Omental fat pad (tissue), 4 donors: ENCODE results near the gene INPP5D. TPM values are rescaled to one million over a fixed set of nuclear protein-coding genes. Genes with fewer than 3 reads are reported as not detected.

Experiments
- ATAC-seq: fragments of 150-250 bp; one replicate; pipeline ENCODE4 v1.9.1; 2016; ENCODE audit warnings: mild to moderate bottlenecking, moderate library complexity; ENCODE audit not compliant: low FRiP score
- DNase-seq: peaks from one replicate; pipeline ENCODE4 v3.0.0-alpha.2; 2019; ENCODE audit warnings: low spot score
- total RNA-seq, 4 donors: library from RNA; depleted of rRNA; stranded (reverse); fragments of >200 nt; gene quantifications; one replicate each; pipeline ENCODE4 v1.1.0, GENCODE V29; 2016
- TF ChIP-seq, protein P1 (sequence below), 3 donors: fragments of 450-650 bp; IDR thresholded peaks; one replicate each; pipeline ENCODE4 v1.5.1; 2016 to 2017; ENCODE audit warnings: antibody characterized with exemption in 3 of 3, mild to moderate bottlenecking in 3 of 3, moderate library complexity in 2 of 3

The INPP5D gene
- total RNA-seq, 4 donors from 2014 or later: 17.9 to 55.8 (median 27.6) TPM

DNA sequence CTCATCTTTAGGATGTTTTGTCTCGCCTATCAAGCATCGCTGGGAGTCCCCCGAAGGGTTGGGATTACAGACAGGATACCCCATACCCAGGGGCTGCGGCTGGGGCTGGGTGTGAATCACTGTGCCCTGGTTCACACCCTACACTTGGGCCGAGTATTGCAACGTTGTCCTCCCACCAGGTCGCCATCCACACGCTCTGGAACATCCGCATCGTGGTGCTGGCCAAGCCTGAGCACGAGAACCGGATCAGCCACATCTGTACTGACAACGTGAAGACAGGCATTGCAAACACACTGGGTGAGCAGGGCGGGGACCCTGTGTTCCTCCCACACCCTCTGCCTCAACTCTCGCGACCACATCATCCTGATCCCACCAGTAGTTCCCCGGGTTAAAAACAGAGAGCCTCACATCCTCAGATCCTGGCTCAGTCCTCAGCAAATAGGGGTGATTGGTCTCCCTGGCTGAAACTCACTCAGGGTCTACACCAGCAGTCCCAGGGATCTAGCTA is 104.0 kb downstream of the INPP5D start:
- TF ChIP-seq, protein P1, sequence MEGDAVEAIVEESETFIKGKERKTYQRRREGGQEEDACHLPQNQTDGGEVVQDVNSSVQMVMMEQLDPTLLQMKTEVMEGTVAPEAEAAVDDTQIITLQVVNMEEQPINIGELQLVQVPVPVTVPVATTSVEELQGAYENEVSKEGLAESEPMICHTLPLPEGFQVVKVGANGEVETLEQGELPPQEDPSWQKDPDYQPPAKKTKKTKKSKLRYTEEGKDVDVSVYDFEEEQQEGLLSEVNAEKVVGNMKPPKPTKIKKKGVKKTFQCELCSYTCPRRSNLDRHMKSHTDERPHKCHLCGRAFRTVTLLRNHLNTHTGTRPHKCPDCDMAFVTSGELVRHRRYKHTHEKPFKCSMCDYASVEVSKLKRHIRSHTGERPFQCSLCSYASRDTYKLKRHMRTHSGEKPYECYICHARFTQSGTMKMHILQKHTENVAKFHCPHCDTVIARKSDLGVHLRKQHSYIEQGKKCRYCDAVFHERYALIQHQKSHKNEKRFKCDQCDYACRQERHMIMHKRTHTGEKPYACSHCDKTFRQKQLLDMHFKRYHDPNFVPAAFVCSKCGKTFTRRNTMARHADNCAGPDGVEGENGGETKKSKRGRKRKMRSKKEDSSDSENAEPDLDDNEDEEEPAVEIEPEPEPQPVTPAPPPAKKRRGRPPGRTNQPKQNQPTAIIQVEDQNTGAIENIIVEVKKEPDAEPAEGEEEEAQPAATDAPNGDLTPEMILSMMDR (IDR thresholded peaks at IDR 0.05): no peak
- DNase-seq: no peak
- no peak for ATAC-seq

DNA sequence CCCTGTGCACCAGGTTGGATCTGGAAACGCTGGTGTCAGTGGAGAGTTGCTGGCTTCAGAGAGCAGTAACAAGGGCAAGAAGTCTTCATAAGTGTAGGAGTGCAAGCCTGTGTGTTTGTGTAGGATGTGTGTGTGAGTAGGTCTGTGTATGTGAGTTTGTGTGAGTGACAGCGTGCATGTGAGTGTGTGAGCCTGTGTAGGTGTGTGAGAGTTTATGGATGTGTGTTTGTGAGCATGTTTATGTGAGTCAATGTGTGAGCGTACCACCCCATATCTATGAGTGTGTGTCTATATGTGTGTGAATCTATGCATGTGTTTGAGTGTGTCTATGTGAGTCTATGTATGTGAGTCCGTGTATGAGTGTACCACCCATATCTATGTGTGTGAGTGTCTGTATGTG is 104.8 kb downstream of the INPP5D start:
- ATAC-seq (no peak), DNase-seq (no peak)
- TF ChIP-seq, protein P1 (IDR thresholded peaks at IDR 0.05): no peak

DNA sequence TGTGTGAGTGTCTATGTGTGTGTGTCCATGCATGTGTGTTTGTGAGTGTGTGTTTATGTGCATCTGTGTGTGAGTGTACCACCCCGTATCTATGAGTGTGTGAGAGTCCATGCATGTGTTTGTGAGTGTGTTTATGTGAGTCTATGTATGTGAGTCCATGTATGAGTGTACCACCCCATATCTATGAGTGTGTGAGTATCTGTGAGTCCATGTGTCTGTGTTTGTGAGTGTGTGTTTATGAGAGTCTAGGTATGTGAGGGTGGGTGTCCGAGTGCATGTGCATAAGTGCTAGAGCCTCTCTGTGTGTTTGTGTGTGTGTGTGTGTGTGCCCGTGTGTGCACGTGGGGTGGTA is 105.4 kb downstream of the INPP5D start:
- DNase-seq (no peak), ATAC-seq (no peak)
- TF ChIP-seq, protein P1 (IDR thresholded peaks at IDR 0.05): no peak

DNA sequence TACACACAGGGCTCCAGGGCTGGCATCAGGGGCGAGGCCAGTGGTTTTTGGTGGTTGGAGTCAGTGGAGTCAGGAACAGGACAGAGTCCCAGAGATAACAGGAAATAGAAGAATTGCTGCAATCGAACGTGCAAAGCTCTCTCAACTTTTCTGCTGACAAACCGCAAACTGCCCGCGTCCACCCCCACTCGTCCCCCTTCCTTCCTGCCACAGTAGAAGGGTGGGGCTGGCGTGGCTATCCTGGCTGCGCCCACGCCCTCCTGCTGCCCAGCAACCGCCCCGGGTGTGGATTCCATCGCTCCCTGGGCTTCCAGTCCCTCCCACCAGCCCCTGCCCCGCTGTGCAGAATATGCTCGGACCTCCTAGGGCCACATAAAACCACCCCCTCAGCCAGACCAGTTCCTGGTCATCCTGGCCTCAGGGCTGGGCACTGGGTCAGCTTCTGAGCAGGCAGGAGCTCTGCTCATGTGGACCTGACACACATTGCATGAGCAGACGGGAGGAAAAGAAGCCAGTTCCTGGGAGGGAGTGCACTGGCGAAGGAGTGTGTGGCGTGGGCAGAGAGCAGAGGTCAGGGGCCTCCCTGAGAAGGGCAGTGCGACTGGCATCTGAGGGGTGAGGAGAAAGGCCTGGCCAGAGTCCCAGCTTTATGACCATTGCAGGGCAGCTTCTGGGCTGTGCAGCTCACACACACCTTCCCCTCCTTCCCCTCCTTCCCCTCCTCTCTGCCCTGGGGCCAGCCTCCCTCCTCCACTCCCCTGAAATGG is 105.9 kb downstream of the INPP5D start:
- TF ChIP-seq, protein P1 (IDR thresholded peaks at IDR 0.05): no peak
- DNase-seq (no peak), ATAC-seq (peak; percentile 75)

DNA sequence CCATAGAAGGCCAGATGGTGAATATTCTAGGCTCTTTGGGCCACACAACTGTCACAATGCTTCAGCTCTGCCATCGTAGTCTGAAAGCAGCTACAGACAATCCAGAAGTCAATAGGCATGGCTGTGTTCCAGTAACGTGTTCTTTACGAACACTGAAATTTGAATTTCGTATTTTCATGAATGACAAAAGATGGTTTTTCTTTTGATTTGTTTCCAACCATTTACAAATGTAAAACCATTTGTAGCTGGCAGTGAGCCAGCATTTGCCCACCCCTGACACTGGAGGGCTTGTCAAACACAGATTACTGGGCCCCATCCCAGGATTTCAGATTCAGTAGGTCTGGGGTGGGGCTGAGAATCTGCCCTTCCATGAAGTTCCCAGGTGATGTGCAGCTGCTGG is 108.3 kb downstream of the INPP5D start:
- TF ChIP-seq, protein P1 (IDR thresholded peaks at IDR 0.05): no peak

GRCh38 chr2:233168919-233169318 is 108.8 kb downstream of the INPP5D start:
- TF ChIP-seq, protein P1 (IDR thresholded peaks at IDR 0.05): no peak
- DNase-seq (no peak), ATAC-seq (no peak)

More for the DNA sequence above, 108.3 kb downstream of the INPP5D start:
- no peak for DNase-seq
- no peak for ATAC-seq

GRCh38 chr2:233171344-233171743 is 111.2 kb downstream of the INPP5D start:
- no peak for ATAC-seq
- TF ChIP-seq, protein P1 (IDR thresholded peaks at IDR 0.05): no peak
- no peak for DNase-seq
